ENCODE results near the gene DPYD. TPM values are rescaled to one million over a fixed set of nuclear protein-coding genes. Genes with fewer than 3 reads are reported as not detected.

DPYD gene
- total RNA-seq, 1 donor from 2014 or later = 37.5 TPM

DNA sequence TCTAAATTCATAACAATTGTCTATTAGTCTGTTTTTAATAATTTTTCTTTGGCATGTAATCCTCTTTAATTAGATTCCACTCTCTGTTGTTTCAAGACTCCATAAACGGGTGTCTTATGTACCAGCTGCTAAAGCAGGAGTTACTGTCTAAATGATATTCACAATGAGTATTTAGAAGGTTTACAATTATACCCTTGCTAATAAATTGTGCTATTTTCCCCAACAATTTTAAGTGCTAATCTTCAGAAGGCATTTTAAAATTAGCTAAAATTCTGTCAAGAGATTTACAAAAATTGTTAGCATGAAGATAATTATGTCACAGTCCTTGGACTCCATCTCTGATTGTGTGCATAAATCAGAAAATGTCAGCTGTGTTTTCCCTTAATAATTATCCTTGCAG is 83.7 kb downstream of the DPYD start:
- no peak for DNase-seq (ENCODE audit: low read depth)

DNA sequence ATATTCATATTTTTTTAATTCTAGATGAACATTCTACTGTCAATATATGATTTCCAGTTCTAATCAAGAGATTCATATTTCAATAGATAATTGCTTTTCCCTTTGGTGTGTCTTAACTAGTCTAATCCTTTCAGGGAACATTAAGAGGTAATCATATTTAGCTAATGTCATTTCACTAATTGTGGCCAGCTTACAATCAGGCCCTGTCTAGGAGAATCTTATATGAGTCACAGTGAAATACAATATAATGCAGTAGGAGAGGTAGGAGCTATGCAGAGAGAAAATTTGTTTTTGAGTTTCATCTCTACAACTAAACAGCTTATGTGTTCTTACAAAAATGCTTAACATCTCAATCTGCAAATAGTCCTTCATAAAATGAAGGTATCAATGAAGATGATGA is 85.9 kb downstream of the DPYD start:
- DNase-seq (ENCODE audit: low read depth) = no peak

DNA sequence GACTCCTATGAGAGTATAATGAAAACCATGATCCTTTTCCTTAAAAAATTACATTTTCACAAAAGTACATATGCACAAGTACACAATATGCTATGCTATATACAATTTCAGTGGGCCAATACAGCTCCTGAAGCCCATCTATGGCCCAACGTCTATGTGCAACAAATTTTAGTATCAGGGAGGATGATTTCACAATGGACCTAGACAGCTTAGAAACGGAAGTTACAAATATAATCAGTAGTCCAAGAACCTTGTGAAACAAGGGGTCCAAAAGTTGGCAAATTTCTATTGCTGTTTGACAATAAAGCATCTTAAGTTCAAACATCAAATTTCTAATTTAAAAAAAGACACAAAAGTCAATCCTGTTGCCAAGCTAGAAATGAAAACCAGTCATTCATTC is 87.0 kb downstream of the DPYD start:
- DNase-seq (ENCODE audit: low read depth) = no peak

DNA sequence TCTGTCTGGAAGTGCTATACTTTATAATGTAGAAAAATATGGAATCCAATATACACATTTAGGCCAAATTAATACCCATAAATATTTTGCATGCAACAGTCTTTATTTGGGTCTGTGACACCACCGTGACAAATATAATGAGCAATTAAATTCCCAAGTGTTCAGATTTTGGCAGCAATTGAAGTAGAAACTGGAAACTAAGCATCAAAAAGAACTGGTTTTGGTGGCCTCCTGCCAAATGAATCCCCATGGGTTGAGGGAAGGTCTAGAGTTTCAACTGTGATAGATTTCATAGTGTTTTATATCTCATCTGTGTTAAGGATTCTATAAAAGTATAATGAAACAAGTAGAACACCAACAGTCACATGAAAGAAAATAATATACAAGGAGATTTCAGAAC is 88.4 kb downstream of the DPYD start:
- no peak for DNase-seq (ENCODE audit: low read depth)

DNA sequence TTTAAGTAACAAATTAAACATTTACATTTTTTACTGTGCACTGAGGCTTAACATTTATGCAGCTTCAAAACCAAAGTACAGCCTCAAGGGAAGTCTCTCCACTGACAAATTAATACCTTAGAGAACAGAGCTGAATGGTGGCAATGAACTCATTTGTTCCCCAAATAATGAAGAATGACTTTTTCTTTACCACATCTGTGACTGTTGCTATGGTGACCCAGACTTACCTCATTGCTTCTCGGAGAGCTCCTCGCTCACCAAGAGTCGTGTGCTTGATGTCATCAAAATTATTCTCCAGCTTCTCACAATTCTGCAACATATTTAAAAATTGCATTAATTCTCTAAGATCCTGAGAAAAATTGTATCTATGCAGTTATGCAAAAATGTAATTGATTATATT is 92.9 kb downstream of the DPYD start:
- peak; percentile 42 for DNase-seq (ENCODE audit: low read depth)

DNA sequence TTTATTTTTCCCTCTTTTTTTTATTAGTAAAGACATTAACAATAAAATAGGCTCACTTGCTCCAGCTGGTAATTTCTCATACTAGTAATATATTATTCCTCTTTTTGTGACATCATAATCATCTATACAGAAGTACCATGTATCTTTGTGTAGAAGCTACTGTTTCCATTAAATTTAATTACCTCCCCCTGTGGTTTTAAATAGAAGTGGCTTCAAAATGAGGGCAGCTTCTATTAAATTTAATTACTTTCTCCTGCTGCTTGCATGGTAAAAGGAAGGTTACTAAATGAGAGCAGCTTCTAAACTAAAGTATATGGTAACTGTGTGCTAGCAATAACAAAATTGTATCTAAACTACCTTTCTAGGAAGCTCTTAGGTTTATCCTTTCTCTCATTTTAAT is 94.0 kb downstream of the DPYD start:
- no peak for DNase-seq (ENCODE audit: low read depth)

DNA sequence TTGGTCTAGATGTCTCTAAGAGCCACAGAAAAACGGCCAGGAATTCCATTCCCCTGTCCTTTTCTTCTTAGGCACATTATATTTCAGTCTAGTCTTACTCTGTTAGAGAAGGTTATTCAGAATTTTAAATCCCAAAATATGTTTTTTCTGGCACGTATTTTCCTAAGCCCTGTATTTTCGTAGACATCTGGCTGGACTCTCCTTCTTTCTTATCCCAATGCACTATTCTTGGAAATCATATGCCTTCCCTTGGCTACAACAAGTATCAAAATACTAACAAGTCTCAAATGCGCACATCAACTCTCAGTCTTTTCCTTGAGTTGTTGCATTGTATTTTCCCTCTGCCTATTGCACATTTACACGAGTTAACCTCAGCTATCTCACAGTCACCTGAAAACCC is 96.2 kb downstream of the DPYD start:
- no peak for DNase-seq (ENCODE audit: low read depth)

DNA sequence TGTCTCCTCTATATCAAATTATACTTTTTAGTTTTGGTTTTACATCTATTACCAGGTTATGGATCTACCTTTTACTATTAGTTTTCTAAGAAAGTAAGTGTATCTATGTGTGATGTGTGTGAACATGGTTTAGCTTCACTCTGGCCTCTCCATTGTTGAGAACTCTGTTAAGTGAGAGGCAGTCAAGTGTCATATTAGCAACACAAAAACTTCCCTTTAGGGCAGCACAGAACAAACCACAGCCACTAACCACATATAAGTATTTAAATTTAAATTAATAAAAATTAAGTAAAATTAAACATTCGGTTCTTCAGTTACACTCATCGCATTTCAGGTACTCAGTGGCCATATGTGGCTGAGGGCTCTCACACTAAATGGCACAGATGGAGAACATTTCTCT is 96.6 kb downstream of the DPYD start:
- no peak for DNase-seq (ENCODE audit: low read depth)

DNA sequence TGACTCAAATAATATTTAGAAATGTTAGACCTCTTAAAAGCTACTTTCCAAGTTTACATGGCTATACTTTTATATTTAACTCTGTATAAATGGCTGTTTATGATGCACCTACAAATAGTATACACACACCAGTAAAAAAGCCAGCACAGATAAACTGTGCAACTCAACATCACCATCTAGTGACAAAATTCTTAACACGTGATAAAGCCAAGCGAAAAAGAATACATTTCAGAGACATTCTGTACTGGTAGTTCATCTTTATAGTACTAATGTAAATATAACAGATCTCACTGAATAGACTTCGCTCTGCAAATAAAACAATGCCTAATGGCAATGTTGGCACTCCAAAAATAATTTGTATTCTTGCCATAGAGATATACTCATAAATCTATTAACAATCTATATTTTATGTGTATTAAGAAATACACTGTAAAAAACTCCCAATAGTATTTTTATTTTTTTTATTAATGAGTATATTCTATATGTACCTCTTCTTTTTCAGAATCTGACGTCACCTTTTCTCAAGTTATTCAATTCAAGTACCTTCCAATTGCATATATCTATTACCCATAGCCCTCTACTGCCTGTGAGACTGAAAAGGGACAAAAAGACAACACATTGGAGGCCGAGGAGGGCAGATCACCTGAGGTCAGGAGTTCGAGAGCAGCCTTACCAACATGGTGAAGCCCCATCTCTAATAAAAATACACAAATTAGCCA is 100.2 kb downstream of the DPYD start:
- peak; percentile 40 for DNase-seq (ENCODE audit: low read depth)

DNA sequence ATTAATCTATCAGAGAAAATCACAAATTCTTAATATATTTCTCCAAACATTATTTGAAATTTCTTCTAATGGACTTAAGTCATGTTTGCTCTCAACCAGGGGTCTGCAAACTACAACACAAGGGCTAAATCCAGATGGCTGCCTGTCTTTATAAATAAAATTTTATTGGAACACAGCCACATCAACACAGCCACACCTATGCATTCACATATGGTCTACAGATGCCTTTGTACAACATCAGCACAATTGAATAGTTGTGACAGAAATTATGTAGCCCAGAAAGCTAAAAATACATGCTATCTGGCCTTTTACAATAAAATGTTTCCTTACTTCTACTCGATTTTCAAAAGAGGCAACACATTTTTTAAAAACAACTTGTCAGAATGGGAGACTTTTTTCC is 103.9 kb downstream of the DPYD start:
- no peak for DNase-seq (ENCODE audit: low read depth)

DNA sequence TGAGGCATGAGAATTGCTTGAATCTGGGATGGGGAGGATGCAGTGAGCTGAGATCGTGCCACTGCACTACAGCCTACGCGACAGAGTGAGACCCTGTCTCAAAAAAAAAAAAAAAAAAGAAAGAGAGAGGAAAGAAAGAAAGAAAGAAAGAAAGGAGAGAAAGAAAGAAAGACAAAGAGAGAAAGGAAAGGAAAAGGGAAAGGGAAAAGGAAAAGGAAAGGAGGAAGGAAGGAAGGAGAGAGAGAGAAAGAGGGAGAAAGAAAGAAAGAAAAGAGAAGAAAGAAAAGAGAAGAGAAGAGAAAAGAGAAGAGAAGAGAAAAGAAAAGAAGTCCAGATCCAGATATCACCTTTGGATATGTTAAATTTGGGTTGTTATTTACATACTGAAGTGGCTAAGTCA is 106.0 kb downstream of the DPYD start:
- DNase-seq (ENCODE audit: low read depth) = no peak

DNA sequence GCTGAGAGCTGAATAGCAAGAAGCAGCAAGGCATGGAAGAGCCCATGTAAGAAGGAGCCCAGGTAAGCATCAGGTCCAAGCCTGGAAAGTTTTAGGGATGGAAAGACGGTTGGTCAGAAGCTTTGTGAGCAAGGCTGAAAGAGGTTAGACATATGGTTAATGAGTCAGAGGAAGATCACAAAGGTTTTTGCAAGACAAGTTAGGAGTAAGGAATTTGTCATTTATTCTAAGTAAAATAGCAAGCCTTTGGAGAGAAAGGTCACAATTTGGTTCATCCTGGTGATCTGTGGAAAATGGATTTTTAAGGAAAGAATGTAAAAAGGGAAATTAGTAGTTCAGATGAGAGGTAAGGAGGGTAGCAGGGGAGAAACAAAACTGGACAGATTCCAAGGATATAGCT is 106.7 kb downstream of the DPYD start:
- DNase-seq (ENCODE audit: low read depth) = peak; percentile 18

DNA sequence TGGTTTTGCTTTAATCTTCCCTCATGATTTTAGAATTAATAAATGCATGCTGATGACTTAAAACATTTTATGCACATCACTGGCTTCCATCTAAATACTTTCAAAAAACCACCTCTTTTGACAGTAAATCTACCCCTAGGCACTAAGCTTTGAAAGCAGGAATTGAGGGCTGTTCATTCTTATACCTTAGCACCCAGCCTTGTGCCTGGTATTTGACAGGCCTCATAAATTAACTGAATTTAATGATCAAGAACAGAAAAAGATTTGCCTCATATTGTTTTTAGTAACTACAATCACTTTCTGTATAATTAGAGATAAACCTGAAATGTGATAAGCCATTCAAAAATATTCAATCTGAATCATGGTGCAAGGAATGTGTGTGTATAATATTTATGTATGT is 108.8 kb downstream of the DPYD start:
- no peak for DNase-seq (ENCODE audit: low read depth)

DNA sequence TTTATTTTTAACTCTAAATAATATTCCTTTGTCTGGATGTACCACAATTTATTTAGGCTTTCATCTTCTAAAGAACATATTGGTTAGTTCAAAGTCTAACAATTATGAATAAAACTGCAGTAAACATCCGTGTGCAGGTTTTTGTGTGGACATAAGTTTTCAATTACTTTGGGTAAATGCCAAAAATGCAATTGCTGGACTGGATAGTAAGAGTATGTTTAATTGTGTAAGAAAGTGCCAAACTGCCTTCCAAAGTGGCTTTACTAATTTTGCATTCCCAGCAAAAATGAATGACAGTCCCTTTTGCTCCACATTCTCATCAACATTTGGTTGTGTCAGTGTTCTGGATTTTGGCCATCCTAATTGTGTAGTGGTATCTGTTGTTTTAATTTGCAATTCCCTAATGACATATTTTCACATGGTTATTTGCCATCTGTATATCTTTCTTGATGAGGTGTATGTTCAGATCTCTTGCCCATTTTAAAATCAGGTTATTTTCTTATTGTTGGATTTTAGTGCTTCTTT is 113.8 kb downstream of the DPYD start:
- no peak for DNase-seq (ENCODE audit: low read depth)

DNA sequence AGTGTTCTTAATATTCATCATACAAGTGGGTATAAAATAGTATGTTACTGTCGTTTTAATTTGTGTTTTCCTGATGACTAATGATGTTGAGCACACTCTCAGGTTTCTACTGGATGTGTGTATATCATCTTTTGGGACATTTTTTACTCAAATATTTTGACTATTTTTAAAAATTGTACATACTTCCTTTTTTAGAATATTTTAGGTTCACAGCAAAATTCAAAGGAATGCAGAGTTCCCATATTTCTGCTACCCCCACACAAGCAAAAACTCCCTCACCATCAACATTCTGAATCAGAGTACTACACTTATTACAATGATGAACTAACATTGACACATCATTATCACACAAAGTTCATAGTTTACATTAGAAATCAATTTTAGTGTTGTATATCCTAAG is 114.5 kb downstream of the DPYD start:
- no peak for DNase-seq (ENCODE audit: low read depth)

DNA sequence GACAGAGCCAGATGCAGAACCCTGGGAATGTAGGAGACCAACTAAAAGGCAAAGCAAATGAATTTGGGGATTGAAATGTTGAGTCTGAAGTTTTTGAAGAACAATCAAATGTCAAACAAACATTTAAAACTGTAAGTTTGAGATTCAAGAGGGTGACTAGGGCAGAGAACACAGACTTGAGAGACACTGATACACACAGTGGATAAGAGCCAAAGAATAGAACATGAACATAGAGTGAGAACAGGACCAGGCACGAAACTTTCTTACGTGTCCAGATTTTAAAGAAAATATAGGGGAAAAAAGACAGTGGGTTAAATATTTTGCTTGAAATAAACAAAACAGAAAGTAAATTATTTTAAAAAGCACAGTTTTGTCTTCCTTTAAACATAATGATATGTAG is 115.7 kb downstream of the DPYD start:
- no peak for DNase-seq (ENCODE audit: low read depth)

DNA sequence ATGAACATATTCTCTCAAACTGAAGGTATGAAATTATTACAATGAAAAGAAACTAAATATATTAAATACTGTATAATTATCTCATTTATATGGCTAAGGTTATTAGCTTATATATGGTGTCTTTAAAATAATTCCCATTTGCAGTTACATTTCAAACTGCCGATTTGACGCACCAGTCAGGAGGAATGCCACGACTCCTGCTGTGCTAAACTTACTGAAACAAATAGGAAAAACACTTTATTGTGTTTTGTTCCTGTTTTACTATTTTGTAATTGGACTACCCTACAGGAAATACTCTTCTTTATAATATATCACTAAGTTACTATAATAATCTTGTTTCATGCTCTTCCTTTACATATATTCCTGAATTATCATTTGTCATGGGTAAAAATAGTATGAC is 117.8 kb downstream of the DPYD start:
- DNase-seq (ENCODE audit: low read depth) = no peak

DNA sequence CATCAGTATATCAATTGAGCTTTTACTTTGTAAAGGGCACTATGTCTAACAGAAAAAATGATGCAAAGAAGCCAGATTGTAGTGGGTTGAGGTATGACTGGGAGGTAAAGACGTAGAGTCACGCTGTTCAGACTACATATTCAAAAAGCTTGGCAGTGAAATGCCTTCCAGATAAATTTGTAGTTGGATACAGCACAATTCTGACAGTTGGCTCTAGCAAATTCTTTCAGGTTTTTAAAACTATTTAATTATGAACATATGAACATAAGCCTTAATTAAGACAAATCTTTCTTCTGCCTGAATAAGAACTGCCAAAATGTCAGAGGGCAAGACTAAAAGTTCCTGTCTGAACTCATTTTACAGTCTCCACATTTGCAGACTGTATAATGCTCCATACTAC is 118.8 kb downstream of the DPYD start:
- no peak for DNase-seq (ENCODE audit: low read depth)

DNA sequence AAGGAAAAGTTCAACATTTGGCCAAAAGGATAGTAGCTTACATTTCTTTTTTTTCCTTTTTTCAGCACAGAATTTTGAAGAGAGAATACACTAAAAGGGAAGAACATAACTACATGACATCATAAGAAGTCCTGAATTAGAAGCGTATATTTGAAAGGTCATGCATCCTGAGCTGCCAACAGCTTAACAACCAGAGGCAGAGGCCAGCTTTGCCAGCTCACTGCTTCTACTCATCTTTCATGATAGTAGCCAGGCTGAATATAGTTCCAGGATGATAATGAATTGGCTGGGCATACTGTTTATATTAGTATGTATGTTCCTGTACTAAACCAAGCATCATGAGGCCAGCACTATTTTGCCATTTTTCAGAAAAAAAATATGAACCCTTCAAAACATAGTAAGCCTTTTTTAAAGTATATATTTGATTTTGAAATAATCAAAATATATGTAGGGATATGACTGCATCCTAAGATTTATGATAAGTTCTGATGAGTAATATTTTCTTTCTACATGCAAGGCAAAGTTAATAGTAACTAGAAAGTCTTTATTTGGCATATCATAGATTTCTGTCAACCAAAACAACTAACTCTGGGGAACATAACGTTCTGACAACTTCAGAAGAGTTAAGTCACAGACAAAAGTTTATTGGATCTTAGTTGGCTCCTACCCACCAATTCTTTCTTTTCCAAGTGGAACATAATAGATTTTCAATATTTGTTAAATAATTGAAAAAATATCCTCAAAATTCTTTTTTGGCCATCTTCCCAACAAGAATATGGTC is 123.2 kb downstream of the DPYD start:
- no peak for DNase-seq (ENCODE audit: low read depth)

DNA sequence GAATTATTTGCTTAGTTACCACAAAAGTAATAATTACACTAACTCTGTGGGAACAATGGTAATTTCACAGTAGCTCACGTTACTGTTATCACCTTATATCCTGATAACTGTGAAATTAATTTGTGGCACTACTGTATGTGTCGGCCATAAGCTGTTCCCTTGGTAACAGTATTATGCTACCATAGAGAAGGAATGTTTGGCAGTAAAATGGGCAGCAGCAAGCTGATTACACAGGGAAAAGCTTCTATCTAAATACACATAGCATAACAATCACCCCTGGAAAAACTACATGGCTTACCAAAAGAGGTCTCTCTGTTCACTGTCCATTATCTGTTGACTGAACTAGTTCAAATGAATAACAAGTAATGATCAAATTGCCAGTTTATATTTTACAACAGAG is 124.1 kb downstream of the DPYD start:
- DNase-seq (ENCODE audit: low read depth) = peak; percentile 37

DNA sequence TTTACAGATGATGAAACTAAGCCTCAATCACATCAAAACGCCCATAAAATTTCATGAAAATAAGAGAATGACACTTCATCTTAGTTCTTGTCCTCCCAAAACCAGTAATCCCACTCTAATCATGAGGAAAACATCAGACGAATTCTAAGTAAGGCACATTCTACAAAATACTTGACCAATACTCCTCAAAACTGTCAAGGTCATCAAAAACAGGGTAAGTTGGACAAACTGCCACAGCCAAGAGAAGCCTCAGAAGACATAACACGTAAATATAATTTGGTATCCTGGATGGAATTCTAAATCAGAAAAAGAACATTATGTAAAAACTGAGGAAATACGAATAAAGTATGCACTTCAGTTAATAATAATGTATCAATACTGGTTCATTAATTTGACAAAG is 128.2 kb downstream of the DPYD start:
- no peak for DNase-seq (ENCODE audit: low read depth)

DNA sequence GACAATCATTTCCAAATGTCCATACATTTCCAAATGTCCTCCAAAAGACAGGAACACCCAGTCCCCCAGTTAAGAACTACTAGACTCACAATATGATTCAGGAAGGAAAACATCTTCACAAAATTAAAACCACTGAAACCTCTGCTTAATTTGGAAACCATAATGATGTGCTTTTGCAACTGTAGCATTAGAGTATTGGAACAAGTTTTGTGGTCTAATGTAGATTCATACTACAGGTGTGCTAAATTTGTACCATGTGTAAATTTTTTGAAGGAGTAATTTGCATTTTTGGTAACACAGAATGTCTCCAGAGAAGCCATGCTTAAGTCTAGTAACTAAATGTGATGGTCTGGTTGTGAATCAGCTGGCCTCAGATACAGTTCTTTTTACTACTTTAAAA is 129.6 kb downstream of the DPYD start:
- no peak for DNase-seq (ENCODE audit: low read depth)

DNA sequence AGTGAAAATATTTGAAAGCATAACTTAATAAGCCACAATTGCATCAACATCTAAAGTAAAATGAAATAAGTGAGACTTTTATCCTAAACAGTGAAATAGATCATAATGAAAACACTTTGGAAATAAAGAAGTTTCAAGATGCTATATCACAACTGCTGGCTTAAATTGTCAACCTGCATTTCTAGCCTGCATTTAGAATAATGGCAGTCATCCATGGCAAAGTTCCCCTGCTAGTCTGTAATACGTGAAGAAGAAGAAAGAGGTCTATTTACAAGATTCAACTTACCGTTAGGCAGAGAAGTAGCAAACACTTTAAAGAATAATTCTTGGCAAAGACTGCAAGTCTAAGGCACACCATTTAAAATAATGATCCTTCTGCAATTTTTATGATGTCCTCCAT is 133.6 kb downstream of the DPYD start:
- DNase-seq (ENCODE audit: low read depth) = no peak

All from renal cortical epithelial cell (primary cell).